Vagina (tissue), 2 donors: ENCODE measurements around the gene ELMO1. TPM values are rescaled to one million over a fixed set of nuclear protein-coding genes. Genes with fewer than 3 reads are reported as not detected.
"Not testable (repeated sequence)": the region's sequence is repeated elsewhere in the genome, so short reads cannot be mapped to it uniquely, and the experiment has no call there.

Experiments used
- DNase-seq, 2 donors: peaks; one replicate each; pipeline ENCODE4 v3.0.0-alpha.2; 2017; ENCODE audit errors: extremely low spot score in 2 of 2
- H3K27ac ChIP-seq: fragments of 200-600 bp; sonication (generic); one replicate; pipeline ENCODE4 v1.5.1; 2019
- H3K27me3 ChIP-seq: fragments of 200-600 bp; sonication (generic); one replicate; pipeline ENCODE4 v1.5.1; 2019
- H3K36me3 ChIP-seq, 2 donors: fragments of 200-600 bp; sonication (generic); one replicate each; pipeline ENCODE4 v1.5.1; 2017 to 2019
- H3K4me1 ChIP-seq: fragments of 200-600 bp; sonication (generic); one replicate; pipeline ENCODE4 v1.5.1; 2019
- H3K4me3 ChIP-seq, 2 donors: fragments of 200-600 bp; sonication (generic); 1 replicate in 1 of 2; 2 replicates in 1 of 2; pipeline ENCODE4 v1.5.1; 2016 to 2019
- H3K9me3 ChIP-seq: fragments of 200-600 bp; sonication (generic); one replicate; pipeline ENCODE4 v1.5.1; 2019
- POLR2A ChIP-seq, 2 donors: fragments of 450-650 bp; IDR thresholded peaks; one replicate each; pipeline ENCODE4 v1.6.1; 2017; ENCODE audit warnings: antibody characterized with exemption in 2 of 2, mild to moderate bottlenecking in 2 of 2, moderate library complexity in 2 of 2
- POLR2AphosphoS5 ChIP-seq, 2 donors: sonication (generic); formaldehyde crosslinking; IDR thresholded peaks; one replicate each; pipeline ENCODE4 v1.9.0; 2017; ENCODE audit warnings: antibody characterized with exemption in 2 of 2, mild to moderate bottlenecking in 2 of 2, low read depth in 1 of 2; ENCODE audit not compliant: insufficient read depth in 1 of 2
- intact Hi-C: fragments of 100-400 bp; cut with DNase I; formaldehyde crosslinking; loops from one replicate; pipeline ENCODE4 v1.15.1; 2023
- total RNA-seq: library from RNA; depleted of rRNA; stranded (reverse); fragments of >200 nt; gene quantifications from one replicate; pipeline ENCODE4 v1.2.3, GENCODE V29; 2016
- TF ChIP-seq, protein P1 (sequence below), 3 experiments: fragments of 450-650 bp in 2 of 3; fragments of 200-600 bp in 1 of 3; sonication (generic) in 1 of 3; IDR thresholded peaks; one replicate each; pipeline ENCODE4 v1.5.1; 2017 to 2019; ENCODE audit warnings: antibody characterized with exemption in 3 of 3, mild to moderate bottlenecking in 2 of 3, moderate library complexity in 2 of 3

Gene ELMO1
- total RNA-seq, 1 donor from 2014 or later, result 74.4 TPM

DNA sequence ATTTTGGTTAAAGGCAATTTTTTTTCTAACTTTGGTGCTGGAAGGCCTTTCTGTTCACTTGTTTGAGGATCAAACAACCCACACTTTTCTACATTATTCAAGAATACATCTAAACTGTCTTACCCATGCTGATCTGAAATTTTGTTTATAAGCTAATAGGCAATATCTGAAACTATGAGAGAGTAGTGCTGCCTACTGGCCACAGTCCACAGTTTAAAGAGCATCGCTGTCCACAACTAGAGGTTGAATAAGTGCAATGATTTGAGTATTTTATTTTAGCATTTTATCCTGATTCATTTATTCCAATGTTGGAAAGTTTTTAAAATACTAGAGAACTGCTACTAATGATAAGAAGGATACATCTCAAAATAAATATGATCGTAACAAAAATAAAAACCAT lies 306.9 kb downstream of the ELMO1 start:
- H3K36me3 ChIP-seq, result no peaks in the 10 kb centered on the region
- TF ChIP-seq, protein P1, sequence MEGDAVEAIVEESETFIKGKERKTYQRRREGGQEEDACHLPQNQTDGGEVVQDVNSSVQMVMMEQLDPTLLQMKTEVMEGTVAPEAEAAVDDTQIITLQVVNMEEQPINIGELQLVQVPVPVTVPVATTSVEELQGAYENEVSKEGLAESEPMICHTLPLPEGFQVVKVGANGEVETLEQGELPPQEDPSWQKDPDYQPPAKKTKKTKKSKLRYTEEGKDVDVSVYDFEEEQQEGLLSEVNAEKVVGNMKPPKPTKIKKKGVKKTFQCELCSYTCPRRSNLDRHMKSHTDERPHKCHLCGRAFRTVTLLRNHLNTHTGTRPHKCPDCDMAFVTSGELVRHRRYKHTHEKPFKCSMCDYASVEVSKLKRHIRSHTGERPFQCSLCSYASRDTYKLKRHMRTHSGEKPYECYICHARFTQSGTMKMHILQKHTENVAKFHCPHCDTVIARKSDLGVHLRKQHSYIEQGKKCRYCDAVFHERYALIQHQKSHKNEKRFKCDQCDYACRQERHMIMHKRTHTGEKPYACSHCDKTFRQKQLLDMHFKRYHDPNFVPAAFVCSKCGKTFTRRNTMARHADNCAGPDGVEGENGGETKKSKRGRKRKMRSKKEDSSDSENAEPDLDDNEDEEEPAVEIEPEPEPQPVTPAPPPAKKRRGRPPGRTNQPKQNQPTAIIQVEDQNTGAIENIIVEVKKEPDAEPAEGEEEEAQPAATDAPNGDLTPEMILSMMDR (IDR thresholded peaks at IDR 0.05), result no peak
- no peak for TF ChIP-seq POLR2A (IDR thresholded peaks at IDR 0.05)
- no peak for TF ChIP-seq POLR2AphosphoS5 (IDR thresholded peaks at IDR 0.05; ENCODE audit: insufficient read depth in 1 of 2, low read depth in 1 of 2)
- no peak for DNase-seq

GRCh38 chr7:37133902-37134301 lies 314.8 kb downstream of the ELMO1 start:
- DNase-seq, H3K9me3 ChIP-seq, H3K36me3 ChIP-seq, H3K27me3 ChIP-seq, H3K27ac ChIP-seq, H3K4me3 ChIP-seq, H3K4me1 ChIP-seq, intact Hi-C loops: not testable (repeated sequence)

More for the DNA sequence above, 306.9 kb downstream of the ELMO1 start:
- H3K4me1 ChIP-seq, result no peaks in the 10 kb centered on the region
- H3K4me3 ChIP-seq, result no peak overlapping the region
- intact Hi-C loops, result no loop called here
- H3K27ac ChIP-seq, result no peak overlapping the region
- no peaks in the 10 kb centered on the region for H3K27me3 ChIP-seq
- H3K9me3 ChIP-seq, result peaks cover 6% of the 10 kb centered on the region

DNA sequence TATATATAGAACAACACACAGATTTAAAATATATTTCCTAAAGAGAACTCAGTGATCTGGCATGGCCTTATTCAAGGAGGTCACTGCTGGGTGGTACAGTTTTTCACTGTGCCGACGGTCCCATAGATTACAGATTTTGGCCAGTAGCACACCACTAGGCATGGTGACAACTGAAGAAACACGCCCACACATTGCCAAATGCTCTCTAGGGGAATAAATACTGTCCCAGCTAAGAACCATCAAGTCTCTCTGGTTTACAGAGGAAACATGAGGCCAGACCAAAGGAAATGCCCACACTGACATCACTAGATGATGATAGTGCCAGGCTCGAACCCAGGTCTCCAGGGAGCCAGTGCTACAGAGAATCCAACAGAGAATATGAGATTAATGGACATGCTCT lies 316.8 kb downstream of the ELMO1 start:
- Histone ChIP-seq H3K4me1 (peaks cover 7% of the 10 kb centered on the region), H3K4me3 (no peak overlapping the region), H3K9me3 (no peaks in the 10 kb centered on the region), H3K27ac (no peak overlapping the region), H3K36me3 (no peaks in the 10 kb centered on the region), H3K27me3 (no peaks in the 10 kb centered on the region)
- intact Hi-C loops, result no loop called here
- DNase-seq, result no peak
- TF ChIP-seq, protein P1 (IDR thresholded peaks at IDR 0.05), result no peak
- TF ChIP-seq POLR2A (IDR thresholded peaks at IDR 0.05) (no peak), POLR2AphosphoS5 (IDR thresholded peaks at IDR 0.05; ENCODE audit: insufficient read depth in 1 of 2, low read depth in 1 of 2) (no peak)

DNA sequence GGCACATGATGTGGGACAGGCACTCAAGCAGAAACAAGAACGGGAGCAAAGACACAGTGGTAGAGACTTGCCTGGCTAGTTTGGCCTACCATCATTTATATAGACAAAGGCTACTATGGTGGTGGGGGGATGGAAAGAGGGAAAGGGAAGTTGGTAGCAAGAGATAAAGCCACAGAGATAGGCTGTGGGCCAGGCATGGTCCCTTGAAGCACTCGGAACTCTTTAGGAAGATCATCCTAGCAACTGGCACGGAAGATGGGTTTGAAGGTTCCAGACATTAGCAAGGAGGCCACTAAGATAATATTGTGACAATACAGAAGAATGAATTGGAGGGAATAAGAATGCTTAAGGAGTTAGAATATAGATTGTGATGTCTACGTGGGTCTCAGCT lies 319.6 kb downstream of the ELMO1 start:
- H3K27me3 ChIP-seq, result no peaks in the 10 kb centered on the region
- peaks cover 7% of the 10 kb centered on the region for H3K4me1 ChIP-seq
- no peak overlapping the region for H3K27ac ChIP-seq
- H3K36me3 ChIP-seq, result no peaks in the 10 kb centered on the region
- no peaks in the 10 kb centered on the region for H3K9me3 ChIP-seq
- intact Hi-C loops, result no loop called here
- no peak overlapping the region for H3K4me3 ChIP-seq
- no peak for DNase-seq
- TF ChIP-seq POLR2AphosphoS5 (IDR thresholded peaks at IDR 0.05; ENCODE audit: insufficient read depth in 1 of 2, low read depth in 1 of 2) (no peak), POLR2A (IDR thresholded peaks at IDR 0.05) (no peak)
- TF ChIP-seq, protein P1 (IDR thresholded peaks at IDR 0.05), result no peak

DNA sequence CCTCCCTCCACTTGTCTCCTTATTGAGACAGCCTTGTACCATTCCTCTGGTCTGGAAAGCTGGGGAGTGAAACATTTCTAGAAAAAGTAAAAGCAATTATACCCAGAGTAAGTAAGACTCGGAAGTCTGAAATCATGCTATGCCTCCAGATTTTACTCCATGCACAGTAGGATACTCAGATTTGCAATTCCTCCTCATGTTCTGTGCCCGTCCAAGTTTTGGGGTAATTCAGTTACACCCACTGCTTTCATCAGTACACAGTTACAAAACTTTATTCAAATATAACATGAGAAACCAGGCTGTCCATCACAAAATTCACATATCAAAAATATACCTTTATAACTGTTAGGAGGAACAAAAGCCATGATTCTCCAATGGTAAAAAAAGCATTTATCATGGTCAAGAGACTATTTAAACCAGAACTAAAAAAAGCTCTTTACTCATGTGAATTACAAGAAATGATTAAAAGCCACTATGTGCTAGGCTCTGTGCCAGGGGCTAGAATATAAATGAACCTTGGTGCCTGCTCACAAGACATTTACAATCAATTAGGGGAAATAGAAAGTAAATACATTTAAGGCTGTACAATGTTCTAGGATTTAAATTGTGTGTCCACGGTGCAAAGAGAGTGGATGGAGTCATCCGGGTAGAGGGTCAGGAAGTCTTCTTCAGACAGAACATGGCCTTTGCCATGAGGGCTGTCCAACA lies 320.2 kb downstream of the ELMO1 start:
- peak overlapping the region; percentile 27 for H3K27ac ChIP-seq
- H3K4me1 ChIP-seq, result peaks cover 7% of the 10 kb centered on the region
- TF ChIP-seq POLR2AphosphoS5 (IDR thresholded peaks at IDR 0.05; ENCODE audit: insufficient read depth in 1 of 2, low read depth in 1 of 2) (peak in 1 of 2 donors; percentile 76), POLR2A (IDR thresholded peaks at IDR 0.05) (no peak)
- TF ChIP-seq, protein P1 (IDR thresholded peaks at IDR 0.05), result no peak
- H3K9me3 ChIP-seq, result no peaks in the 10 kb centered on the region
- intact Hi-C loops, result no loop called here
- H3K27me3 ChIP-seq, result no peaks in the 10 kb centered on the region
- no peak for DNase-seq
- H3K4me3 ChIP-seq, result no peak overlapping the region
- H3K36me3 ChIP-seq, result no peaks in the 10 kb centered on the region
